CD4-positive, alpha-beta memory T cell (primary cell): Measurements from ENCODE around the gene COL9A2. TPM values are rescaled to one million over a fixed set of nuclear protein-coding genes. Genes with fewer than 3 reads are reported as not detected.

Source experiments
- CTCF ChIA-PET: fragments of 350-600 bp; sonication (Branson Sonifier 250); formaldehyde crosslinking; loops from one replicate; lab custom pipeline; 2021; ENCODE audit warnings: inconsistent platforms; ENCODE audit not compliant: partially characterized antibody; lab: Charles Lee
- POLR2A ChIA-PET: fragments of 350-600 bp; sonication (Branson Sonifier 250); formaldehyde crosslinking; loops from one replicate; lab custom pipeline; 2021; ENCODE audit not compliant: partially characterized antibody; lab: Charles Lee
- DNase-seq, 5 donors: peaks; one replicate each; pipeline versions ENCODE4 v3.0.0 to v3.0.0-alpha.2; 2020 to 2022; ENCODE audit warnings: mixed read lengths in 1 of 5
- H3K27ac ChIP-seq: one replicate; pipeline ENCODE4 v1.7.0; 2013; ENCODE audit warnings: low read depth, low read length
- H3K27me3 ChIP-seq: 2 replicates; pipeline ENCODE4 v1.7.0; 2013; ENCODE audit warnings: mild to moderate bottlenecking, low read length, moderate library complexity; ENCODE audit not compliant: insufficient read depth
- H3K36me3 ChIP-seq: 2 replicates; pipeline ENCODE4 v1.7.0; 2013; ENCODE audit warnings: mild to moderate bottlenecking, low read length, moderate library complexity; ENCODE audit not compliant: insufficient read depth
- H3K4me1 ChIP-seq: 2 replicates; pipeline ENCODE4 v1.7.0; 2013; ENCODE audit warnings: mild to moderate bottlenecking, low read length, moderate library complexity; ENCODE audit not compliant: insufficient read depth
- H3K4me3 ChIP-seq, 2 donors: one replicate each; pipeline ENCODE4 v1.7.0; 2013; ENCODE audit warnings: low read length in 2 of 2, mild to moderate bottlenecking in 1 of 2
- H3K9me3 ChIP-seq, 2 donors: one replicate each; pipeline ENCODE4 v1.7.0; 2013; ENCODE audit warnings: low read length in 2 of 2, control low read depth in 1 of 2; ENCODE audit not compliant: control insufficient read depth in 1 of 2
- H3K27ac Mint-ChIP-seq, 7 donors: one replicate each; pipeline ENCODE4 v1.8.0; 2020 to 2021; ENCODE audit warnings: mixed read lengths in 7 of 7, mild to moderate bottlenecking in 6 of 7, inconsistent platforms in 3 of 7, moderate library complexity in 3 of 7
- H3K27me3 Mint-ChIP-seq, 2 donors: one replicate each; pipeline ENCODE4 v1.8.0; 2020 to 2021; ENCODE audit warnings: mixed read lengths in 2 of 2
- H3K36me3 Mint-ChIP-seq, 2 donors: one replicate each; pipeline ENCODE4 v1.8.0; 2020 to 2021; ENCODE audit warnings: mixed read lengths in 2 of 2, inconsistent platforms in 1 of 2, mild to moderate bottlenecking in 1 of 2
- H3K4me1 Mint-ChIP-seq, 4 donors: one replicate each; pipeline ENCODE4 v1.8.0; 2020 to 2021; ENCODE audit warnings: mixed read lengths in 4 of 4, mild to moderate bottlenecking in 1 of 4
- H3K4me3 Mint-ChIP-seq, 8 donors: one replicate each; pipeline ENCODE4 v1.8.0; 2020 to 2021; ENCODE audit warnings: mixed read lengths in 8 of 8, mild to moderate bottlenecking in 7 of 8, moderate library complexity in 6 of 8, inconsistent platforms in 3 of 8
- H3K9me3 Mint-ChIP-seq, 8 donors: one replicate each; pipeline ENCODE4 v1.8.0; 2020 to 2021; ENCODE audit warnings: mixed read lengths in 8 of 8, mild to moderate bottlenecking in 5 of 8, inconsistent platforms in 3 of 8, moderate library complexity in 1 of 8
- intact Hi-C: fragments of 100-400 bp; cut with micrococcal nuclease; formaldehyde crosslinking; loops from one replicate; pipeline ENCODE4 v1.15.1; 2023
- polyA plus RNA-seq, 2 donors: library from polyadenylated mRNA; unstranded; fragments of 300-500 nt; fragmentation: Illumina TruSeq; gene quantifications; one replicate each; pipeline ENCODE4 v1.2.3, GENCODE V29; 2021
- total RNA-seq, 2 experiments: library from RNA; stranded (reverse); gene quantifications; one replicate each; pipeline ENCODE4 v1.2.3, GENCODE V29; 2021

COL9A2 gene
- total and polyA plus RNA-seq, 4 experiments from 2014 or later = 0.41 to 2.8 (median 2.1) TPM; not detected in 1

- intact Hi-C loops = no loop called here
- H3K4me1 Mint-ChIP-seq = no peaks in the 10 kb centered on the region
- H3K27me3 Mint-ChIP-seq = no peaks in the 10 kb centered on the region
- no peaks in the 10 kb centered on the region for H3K9me3 Mint-ChIP-seq
- no peak overlapping the region for H3K4me3 Mint-ChIP-seq
- H3K27me3 ChIP-seq = no peaks in the 10 kb centered on the region
- H3K4me1 ChIP-seq = no peaks in the 10 kb centered on the region
- H3K36me3 ChIP-seq = no peaks in the 10 kb centered on the region
- no peak overlapping the region for H3K27ac Mint-ChIP-seq
- H3K9me3 ChIP-seq = no peaks in the 10 kb centered on the region
- POLR2A ChIA-PET = no interaction called here
- no peak overlapping the region for H3K27ac ChIP-seq
- H3K36me3 Mint-ChIP-seq = no peaks in the 10 kb centered on the region
- CTCF ChIA-PET = no interaction called here
- no peak overlapping the region for H3K4me3 ChIP-seq
- DNase-seq = no peak
Measured at GRCh38 chr1:40303051-40303771, 13.9 kb downstream of the COL9A2 start.

GRCh38 chr1:40302475-40302874, 14.6 kb downstream of the COL9A2 start:
- Mint-ChIP-seq H3K27ac (no peak overlapping the region), H3K4me1 (no peaks in the 10 kb centered on the region), H3K36me3 (no peaks in the 10 kb centered on the region), H3K4me3 (no peak overlapping the region), H3K27me3 (no peaks in the 10 kb centered on the region), H3K9me3 (no peaks in the 10 kb centered on the region)
- Histone ChIP-seq H3K27ac (no peak overlapping the region), H3K9me3 (no peaks in the 10 kb centered on the region), H3K36me3 (no peaks in the 10 kb centered on the region), H3K4me1 (no peaks in the 10 kb centered on the region), H3K4me3 (no peak overlapping the region), H3K27me3 (no peaks in the 10 kb centered on the region)
- ChIA-PET POLR2A (no interaction called here), CTCF (no interaction called here)
- DNase-seq = no peak
- intact Hi-C loops = no loop called here

- Histone ChIP-seq H3K4me3 (no peak overlapping the region), H3K4me1 (no peaks in the 10 kb centered on the region), H3K36me3 (no peaks in the 10 kb centered on the region), H3K9me3 (no peaks in the 10 kb centered on the region), H3K27me3 (no peaks in the 10 kb centered on the region), H3K27ac (no peak overlapping the region)
- intact Hi-C loops = no loop called here
- DNase-seq = no peak
- CTCF ChIA-PET = no interaction called here
- Mint-ChIP-seq H3K9me3 (no peaks in the 10 kb centered on the region), H3K36me3 (no peaks in the 10 kb centered on the region), H3K27me3 (no peaks in the 10 kb centered on the region), H3K27ac (peak overlapping the region in 1 of 7 donors; percentile 64), H3K4me1 (no peaks in the 10 kb centered on the region), H3K4me3 (no peak overlapping the region)
- POLR2A ChIA-PET = no interaction called here
Measured at GRCh38 chr1:40301541-40302299, 15.4 kb downstream of the COL9A2 start.

- Mint-ChIP-seq H3K9me3 (no peaks in the 10 kb centered on the region), H3K4me3 (no peak overlapping the region), H3K36me3 (no peaks in the 10 kb centered on the region), H3K27ac (no peak overlapping the region), H3K4me1 (no peaks in the 10 kb centered on the region), H3K27me3 (no peaks in the 10 kb centered on the region)
- CTCF ChIA-PET = no interaction called here
- intact Hi-C loops = no loop called here
- POLR2A ChIA-PET = no interaction called here
- H3K36me3 ChIP-seq = no peaks in the 10 kb centered on the region
- no peaks in the 10 kb centered on the region for H3K9me3 ChIP-seq
- H3K27ac ChIP-seq = no peak overlapping the region
- DNase-seq = no peak
- H3K4me1 ChIP-seq = no peaks in the 10 kb centered on the region
- H3K4me3 ChIP-seq = no peak overlapping the region
- H3K27me3 ChIP-seq = no peaks in the 10 kb centered on the region
Measured at GRCh38 chr1:40301066-40301465, 16.0 kb downstream of the COL9A2 start.

GRCh38 chr1:40300651-40301050, 16.4 kb downstream of the COL9A2 start:
- intact Hi-C loops = no loop called here
- ChIA-PET POLR2A (no interaction called here), CTCF (no interaction called here)
- Histone ChIP-seq H3K27me3 (no peaks in the 10 kb centered on the region), H3K4me1 (no peaks in the 10 kb centered on the region), H3K27ac (no peak overlapping the region), H3K9me3 (no peaks in the 10 kb centered on the region), H3K36me3 (no peaks in the 10 kb centered on the region), H3K4me3 (no peak overlapping the region)
- Mint-ChIP-seq H3K9me3 (no peaks in the 10 kb centered on the region), H3K4me3 (no peak overlapping the region), H3K4me1 (no peaks in the 10 kb centered on the region), H3K27me3 (no peaks in the 10 kb centered on the region), H3K27ac (no peak overlapping the region), H3K36me3 (no peaks in the 10 kb centered on the region)
- DNase-seq = no peak

DNA sequence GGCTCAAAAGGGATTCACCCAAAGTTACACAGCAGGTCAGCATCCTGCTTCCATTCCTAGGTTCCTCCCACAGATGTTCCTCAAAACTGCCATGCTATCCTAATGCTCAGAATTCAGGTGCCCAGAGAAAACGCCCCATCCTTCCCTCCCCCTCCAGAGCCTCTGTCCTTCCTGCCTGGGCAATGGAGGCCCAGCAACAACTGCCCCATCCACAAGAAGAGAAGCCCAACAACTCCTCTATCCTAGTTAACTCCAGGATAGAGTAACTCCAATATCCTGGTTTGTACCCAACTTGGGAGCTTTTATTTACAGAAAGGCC, 16.9 kb downstream of the COL9A2 start:
- no peaks in the 10 kb centered on the region for H3K36me3 ChIP-seq
- intact Hi-C loops = no loop called here
- no peak overlapping the region for H3K4me3 ChIP-seq
- Mint-ChIP-seq H3K27ac (no peak overlapping the region), H3K4me3 (no peak overlapping the region), H3K9me3 (no peaks in the 10 kb centered on the region), H3K4me1 (no peaks in the 10 kb centered on the region), H3K36me3 (no peaks in the 10 kb centered on the region), H3K27me3 (no peaks in the 10 kb centered on the region)
- DNase-seq = no peak
- POLR2A ChIA-PET = no interaction called here
- H3K9me3 ChIP-seq = no peaks in the 10 kb centered on the region
- no peaks in the 10 kb centered on the region for H3K27me3 ChIP-seq
- H3K4me1 ChIP-seq = no peaks in the 10 kb centered on the region
- CTCF ChIA-PET = interaction anchor here (1.2 kb wide), 1 partner anchor 16 kb away, joined by 3 read pairs; no protein-coding TSS in a partner anchor
- no peak overlapping the region for H3K27ac ChIP-seq

GRCh38 chr1:40299366-40300248, 17.5 kb downstream of the COL9A2 start:
- CTCF ChIA-PET = interaction anchor here (1.2 kb wide), 1 partner anchor 16 kb away, joined by 3 read pairs; no protein-coding TSS in a partner anchor
- no peaks in the 10 kb centered on the region for H3K36me3 ChIP-seq
- H3K27ac Mint-ChIP-seq = no peak overlapping the region
- no peaks in the 10 kb centered on the region for H3K4me1 Mint-ChIP-seq
- no peaks in the 10 kb centered on the region for H3K27me3 ChIP-seq
- DNase-seq = no peak
- no peaks in the 10 kb centered on the region for H3K9me3 ChIP-seq
- no peak overlapping the region for H3K4me3 Mint-ChIP-seq
- no peaks in the 10 kb centered on the region for H3K9me3 Mint-ChIP-seq
- H3K4me3 ChIP-seq = no peak overlapping the region
- H3K36me3 Mint-ChIP-seq = no peaks in the 10 kb centered on the region
- no peak overlapping the region for H3K27ac ChIP-seq
- H3K4me1 ChIP-seq = no peaks in the 10 kb centered on the region
- POLR2A ChIA-PET = no interaction called here
- intact Hi-C loops = no loop called here
- no peaks in the 10 kb centered on the region for H3K27me3 Mint-ChIP-seq
